ENCODE measurements around the gene C16orf82.

GRCh38 chr16:27027971-27028370 is 38.8 kb upstream of the C16orf82 start:
- no peak for TF ChIP-seq ATF3 (CRISPR knock-in tag; conservative IDR thresholded peaks at IDR 0.05)
- TF ChIP-seq USF1 (CRISPR knock-in tag; IDR thresholded peaks at IDR 0.05) = no peak
- TF ChIP-seq ERG (CRISPR knock-in tag; IDR thresholded peaks at IDR 0.05) = no peak
- TF ChIP-seq NR3C1 (CRISPR knock-in tag; conservative IDR thresholded peaks at IDR 0.05; ENCODE audit: low read depth) = no peak
- TF ChIP-seq FOXP4 (CRISPR knock-in tag; IDR thresholded peaks at IDR 0.05) = no peak

All from WTC11 (cell line).